ENCODE measurements around the gene CHTF18.
A peak's percentile ranks its signal among the peaks of the same experiment; 100 is the strongest.

CHTF18 gene

DNA sequence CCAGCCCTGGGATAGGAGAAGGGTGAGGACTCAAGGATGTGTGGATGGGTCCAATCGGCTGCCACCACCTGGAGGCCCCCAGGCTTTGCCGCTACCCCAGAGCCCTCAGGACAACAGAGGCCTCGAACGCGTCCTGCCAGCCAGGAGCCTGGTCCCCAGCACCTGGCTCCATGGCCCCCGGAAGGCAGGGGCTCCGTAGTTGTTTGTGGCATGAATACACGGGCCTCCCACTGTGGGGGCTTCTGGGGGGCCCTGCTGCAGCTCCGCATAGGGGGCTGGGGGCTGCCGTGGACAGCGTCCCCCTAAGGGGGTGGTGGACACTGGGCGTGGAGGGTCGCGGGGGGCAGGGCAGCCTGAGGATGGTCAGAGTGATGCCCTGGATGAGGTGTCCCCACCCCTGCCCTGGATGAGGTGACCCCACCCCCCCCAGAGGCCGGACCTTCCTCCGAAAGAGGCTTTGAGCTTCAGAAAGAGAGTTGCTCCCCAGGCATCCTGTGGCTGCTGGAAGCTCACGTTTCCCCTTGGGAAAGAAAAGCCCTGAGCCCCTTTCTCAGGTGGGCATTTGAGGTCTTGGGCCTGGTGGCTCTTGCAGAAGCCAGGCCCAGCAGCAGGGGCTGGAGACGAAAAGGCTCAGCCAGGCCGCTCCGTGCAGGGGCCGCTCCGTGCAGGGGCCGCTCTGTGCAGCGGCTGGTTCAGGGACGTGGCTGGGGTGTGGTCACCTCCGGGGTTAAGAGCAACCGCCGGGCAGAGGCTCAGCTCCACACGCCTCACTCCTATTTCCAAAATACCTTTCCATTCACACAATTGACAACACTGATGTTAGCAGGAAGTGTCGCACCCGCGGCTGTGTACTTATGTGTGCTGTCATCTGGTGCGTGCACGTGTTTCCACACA is 52.4 kb downstream of the CHTF18 start:
- intact Hi-C loops (cut with DNase I) = no loop called here
- peak in 1 of 10 donors; percentile 67 for DNase-seq

DNA sequence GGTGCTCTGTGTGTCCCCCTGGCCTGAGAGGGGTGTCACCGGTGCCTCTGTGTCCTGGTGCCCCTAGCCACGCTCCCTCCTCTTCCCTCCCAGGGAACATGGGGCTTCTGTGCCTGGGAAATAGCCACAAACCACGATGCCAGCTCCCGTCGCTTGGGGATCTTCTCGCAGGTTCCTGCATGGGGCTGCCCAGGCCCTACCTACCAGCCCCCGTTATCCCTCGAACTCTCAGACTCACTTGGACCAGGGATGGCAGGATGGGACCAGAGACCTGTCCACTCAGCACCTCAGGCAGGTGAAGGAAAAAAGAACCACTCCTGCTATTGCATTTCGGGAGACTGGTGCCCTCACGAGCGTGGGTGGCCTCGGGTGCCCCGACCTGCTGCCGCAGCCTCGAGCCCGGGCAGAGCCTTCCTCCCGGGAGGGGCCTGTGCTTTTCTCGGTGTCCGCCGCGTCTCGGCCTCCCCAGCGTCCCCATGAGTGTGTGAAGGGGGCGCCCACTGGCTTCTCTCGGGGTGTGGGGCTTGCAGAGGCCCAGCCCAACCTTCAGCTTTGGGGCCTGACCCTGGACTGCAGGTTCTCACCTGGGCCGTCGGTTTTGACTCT is 53.1 kb downstream of the CHTF18 start:
- intact Hi-C loops (cut with DNase I) = no loop called here

GRCh38 chr16:842061-842476 is 53.6 kb downstream of the CHTF18 start:
- intact Hi-C loops (cut with DNase I) = no loop called here
- DNase-seq = peak in 6 of 10 donors; percentile 49 to 93 (median 80)

More for the DNA sequence above, 53.1 kb downstream of the CHTF18 start:
- DNase-seq = peak in 2 of 10 donors; percentile 55 to 82

DNA sequence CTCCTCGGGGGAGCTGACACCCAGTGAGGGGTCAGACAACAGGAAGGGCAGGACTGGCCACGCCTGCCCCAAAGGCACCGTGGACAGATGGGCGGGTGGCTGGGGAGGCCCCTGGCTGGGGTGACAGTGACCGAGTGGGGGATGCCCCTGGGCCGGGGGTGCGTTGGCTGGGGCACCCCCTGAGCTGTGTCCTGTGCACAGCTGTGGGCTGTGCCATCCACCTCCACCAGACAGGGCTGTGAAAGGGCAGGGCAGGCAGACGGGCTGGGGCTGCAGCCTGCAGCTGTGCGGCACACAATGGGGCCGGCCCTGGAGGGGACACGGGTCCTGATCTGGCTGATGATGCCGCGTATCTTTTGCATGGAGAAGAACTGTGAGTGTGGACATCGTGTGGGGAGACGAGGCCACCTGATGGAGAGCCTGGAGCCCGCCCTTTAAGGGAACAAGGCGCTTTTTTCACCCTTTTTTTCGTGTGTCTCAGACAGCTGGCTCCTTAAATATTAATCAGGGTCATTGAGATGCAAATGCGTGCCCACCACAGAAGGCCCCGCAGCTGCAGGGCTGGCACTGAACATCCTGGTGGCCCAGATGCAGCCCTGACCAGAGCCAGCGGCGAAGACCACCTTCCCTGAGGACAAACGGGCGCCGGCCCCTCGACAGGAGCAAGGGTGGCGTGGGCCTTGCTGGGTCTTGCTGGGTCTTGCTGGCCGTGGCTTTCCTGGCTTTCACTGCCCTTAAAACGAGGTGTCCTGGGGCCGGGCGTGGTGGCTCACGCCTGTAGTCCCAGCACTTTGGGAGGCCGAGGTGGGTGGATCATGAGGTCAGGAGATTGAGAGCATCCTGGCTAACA is 54.5 kb downstream of the CHTF18 start:
- intact Hi-C loops (cut with DNase I) = no loop called here
- peak in 2 of 10 donors; percentile 77 to 81 for DNase-seq

- DNase-seq = peak in 2 of 10 donors; percentile 55 to 66
- intact Hi-C loops (cut with DNase I) = no loop called here
These were observed 55.4 kb downstream of the CHTF18 start for GRCh38 chr16:843771-844170.

GRCh38 chr16:844638-845350 is 56.4 kb downstream of the CHTF18 start:
- intact Hi-C loops (cut with DNase I) = no loop called here
- peak in 2 of 10 donors; percentile 76 to 86 for DNase-seq

DNA sequence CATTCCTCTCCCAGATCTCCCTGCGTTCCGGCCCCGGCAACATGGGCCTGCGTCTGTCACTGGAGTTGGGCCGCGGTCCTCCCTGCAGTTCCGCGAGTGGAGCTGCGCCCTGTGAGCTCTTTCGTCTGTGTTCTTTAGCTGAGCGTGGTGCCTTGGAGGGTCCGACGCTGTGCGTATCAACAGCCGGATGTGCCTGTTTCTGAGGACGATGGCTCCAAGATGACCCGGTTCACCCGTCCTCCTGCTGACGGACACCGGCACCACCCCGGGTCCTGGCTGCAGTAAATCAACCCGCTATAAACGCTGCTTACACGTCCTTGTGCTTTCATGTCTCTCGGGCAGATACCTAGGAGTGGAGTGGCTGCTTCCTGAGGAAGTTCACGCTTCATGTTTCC is 56.9 kb downstream of the CHTF18 start:
- intact Hi-C loops (cut with DNase I) = no loop called here
- peak in 2 of 10 donors; percentile 58 to 83 for DNase-seq

DNA sequence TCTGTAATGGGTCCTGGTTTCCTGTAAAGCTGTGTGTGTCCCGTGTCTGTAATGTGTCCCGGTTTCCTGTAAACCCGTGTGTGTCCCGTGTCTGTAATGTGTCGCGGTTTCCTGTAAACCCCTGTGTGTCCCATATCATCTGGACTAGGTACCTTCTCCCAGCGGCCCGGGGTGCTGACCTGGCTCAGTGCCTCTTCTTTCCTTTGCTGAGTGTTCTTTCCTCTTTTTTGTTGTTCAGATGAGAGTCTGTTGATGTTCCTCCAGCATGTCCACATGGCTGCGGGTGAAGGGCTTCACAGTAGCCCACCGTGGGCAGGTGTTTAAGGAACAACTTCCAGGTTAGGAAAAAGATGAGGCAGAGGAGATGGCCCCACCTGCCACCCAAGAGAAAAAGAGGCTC is 58.7 kb downstream of the CHTF18 start:
- intact Hi-C loops (cut with DNase I) = no loop called here
- DNase-seq = peak in 2 of 10 donors; percentile 18 to 26
